Type B pancreatic cell (in vitro differentiated cells): Measurements from ENCODE around the gene HLA-E. TPM values are rescaled to one million over a fixed set of nuclear protein-coding genes. Genes with fewer than 3 reads are reported as not detected.

Source experiments
- DNase-seq: peaks from one replicate; pipeline ENCODE4 v3.0.0; 2021; ENCODE audit warnings: mixed read lengths; ENCODE audit not compliant: unreplicated experiment; ENCODE audit errors: extremely low spot score
- H3K27ac Mint-ChIP-seq: 2 replicates; pipeline ENCODE4 v1.8.0; 2021; ENCODE audit warnings: mild to moderate bottlenecking, mixed read lengths
- H3K27me3 Mint-ChIP-seq: 2 replicates; pipeline ENCODE4 v1.8.0; 2021; ENCODE audit warnings: mixed read lengths
- H3K36me3 Mint-ChIP-seq: 2 replicates; pipeline ENCODE4 v1.8.0; 2021; ENCODE audit warnings: mixed read lengths
- H3K4me1 Mint-ChIP-seq: one replicate; pipeline ENCODE4 v1.8.0; 2021; ENCODE audit warnings: mixed read lengths; ENCODE audit not compliant: unreplicated experiment
- H3K4me3 Mint-ChIP-seq: 2 replicates; pipeline ENCODE4 v1.8.0; 2021; ENCODE audit warnings: mild to moderate bottlenecking, mixed read lengths
- H3K9me3 Mint-ChIP-seq: 2 replicates; pipeline ENCODE4 v1.8.0; 2021; ENCODE audit warnings: mixed read lengths
- total RNA-seq: library from RNA; stranded (reverse); gene quantifications from 2 replicates; pipeline ENCODE4 v1.2.1, GENCODE V29; 2021; ENCODE audit warnings: low replicate concordance
- TF ChIP-seq, protein P1 (sequence below): fragments of 200-600 bp; sonication (generic); conservative IDR thresholded peaks from 2 replicates; pipeline ENCODE4 v1.5.0; 2021; ENCODE audit warnings: antibody characterized with exemption, mild to moderate bottlenecking

Gene HLA-E
- total RNA-seq, 1 donor from 2014 or later, result 50.8 TPM

- Mint-ChIP-seq H3K4me1 (no peaks in the 10 kb centered on the region), H3K27ac (no peak overlapping the region)
Measured at GRCh38 chr6:30459145-30459544, 30.2 kb upstream of the HLA-E start.

DNA sequence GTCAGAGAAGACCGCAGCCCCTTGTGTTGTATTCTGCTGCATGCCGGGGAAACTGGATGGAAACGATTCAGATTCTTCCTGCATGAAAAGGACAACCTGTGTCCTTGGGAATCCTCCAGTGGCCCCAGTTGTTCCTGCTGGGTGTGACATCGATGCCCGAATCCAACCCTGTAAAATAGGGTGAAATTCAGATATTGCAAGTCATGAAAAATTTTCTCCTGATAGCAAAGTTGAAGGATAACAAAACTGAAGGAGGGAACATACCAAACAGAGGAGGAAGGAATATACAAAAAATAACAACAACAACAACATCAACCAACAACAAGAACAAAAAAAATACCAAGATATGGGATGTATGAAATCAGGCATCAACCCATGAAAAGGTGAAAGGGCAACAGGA is 28.3 kb upstream of the HLA-E start:
- Mint-ChIP-seq H3K27ac (no peak overlapping the region), H3K9me3 (no peaks in the 10 kb centered on the region), H3K4me3 (no peak overlapping the region), H3K4me1 (no peaks in the 10 kb centered on the region), H3K27me3 (peaks cover 94% of the 10 kb centered on the region), H3K36me3 (no peaks in the 10 kb centered on the region)
- DNase-seq, result no peak
- TF ChIP-seq, protein P1, sequence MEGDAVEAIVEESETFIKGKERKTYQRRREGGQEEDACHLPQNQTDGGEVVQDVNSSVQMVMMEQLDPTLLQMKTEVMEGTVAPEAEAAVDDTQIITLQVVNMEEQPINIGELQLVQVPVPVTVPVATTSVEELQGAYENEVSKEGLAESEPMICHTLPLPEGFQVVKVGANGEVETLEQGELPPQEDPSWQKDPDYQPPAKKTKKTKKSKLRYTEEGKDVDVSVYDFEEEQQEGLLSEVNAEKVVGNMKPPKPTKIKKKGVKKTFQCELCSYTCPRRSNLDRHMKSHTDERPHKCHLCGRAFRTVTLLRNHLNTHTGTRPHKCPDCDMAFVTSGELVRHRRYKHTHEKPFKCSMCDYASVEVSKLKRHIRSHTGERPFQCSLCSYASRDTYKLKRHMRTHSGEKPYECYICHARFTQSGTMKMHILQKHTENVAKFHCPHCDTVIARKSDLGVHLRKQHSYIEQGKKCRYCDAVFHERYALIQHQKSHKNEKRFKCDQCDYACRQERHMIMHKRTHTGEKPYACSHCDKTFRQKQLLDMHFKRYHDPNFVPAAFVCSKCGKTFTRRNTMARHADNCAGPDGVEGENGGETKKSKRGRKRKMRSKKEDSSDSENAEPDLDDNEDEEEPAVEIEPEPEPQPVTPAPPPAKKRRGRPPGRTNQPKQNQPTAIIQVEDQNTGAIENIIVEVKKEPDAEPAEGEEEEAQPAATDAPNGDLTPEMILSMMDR, result no peak

More at GRCh38 chr6:30459145-30459544, 30.2 kb upstream of the HLA-E start:
- TF ChIP-seq, protein P1, result no peak
- Mint-ChIP-seq H3K4me3 (no peak overlapping the region), H3K36me3 (no peaks in the 10 kb centered on the region), H3K27me3 (peaks cover 94% of the 10 kb centered on the region), H3K9me3 (no peaks in the 10 kb centered on the region)
- no peak for DNase-seq

DNA sequence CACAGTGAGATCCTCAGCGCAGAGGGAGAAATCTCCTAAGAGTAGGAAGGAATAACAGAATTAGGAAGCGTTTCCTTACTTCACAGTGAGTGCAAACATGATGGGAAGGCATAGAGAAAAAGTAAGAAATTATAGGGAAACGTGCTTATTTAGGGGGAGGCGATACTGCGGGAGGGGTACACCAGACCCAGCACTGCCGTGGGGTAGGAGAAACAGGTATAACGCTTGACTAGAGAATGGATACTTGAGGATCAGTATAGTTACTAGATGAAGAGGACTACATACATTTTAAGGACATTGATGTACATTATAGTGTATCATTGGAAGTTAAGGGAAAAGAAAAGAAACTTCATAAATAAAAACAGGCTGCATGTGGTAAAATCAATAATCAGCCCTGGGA is 26.8 kb upstream of the HLA-E start:
- Mint-ChIP-seq H3K27ac (no peak overlapping the region), H3K9me3 (no peaks in the 10 kb centered on the region), H3K36me3 (no peaks in the 10 kb centered on the region), H3K4me3 (no peak overlapping the region), H3K4me1 (no peaks in the 10 kb centered on the region), H3K27me3 (peaks cover 97% of the 10 kb centered on the region)
- DNase-seq, result no peak
- TF ChIP-seq, protein P1, result no peak

GRCh38 chr6:30463242-30463641 is 26.1 kb upstream of the HLA-E start:
- Mint-ChIP-seq H3K9me3 (no peaks in the 10 kb centered on the region), H3K4me3 (no peak overlapping the region), H3K36me3 (no peaks in the 10 kb centered on the region), H3K27ac (no peak overlapping the region), H3K27me3 (peaks cover 95% of the 10 kb centered on the region), H3K4me1 (no peaks in the 10 kb centered on the region)
- TF ChIP-seq, protein P1, result no peak
- no peak for DNase-seq

DNA sequence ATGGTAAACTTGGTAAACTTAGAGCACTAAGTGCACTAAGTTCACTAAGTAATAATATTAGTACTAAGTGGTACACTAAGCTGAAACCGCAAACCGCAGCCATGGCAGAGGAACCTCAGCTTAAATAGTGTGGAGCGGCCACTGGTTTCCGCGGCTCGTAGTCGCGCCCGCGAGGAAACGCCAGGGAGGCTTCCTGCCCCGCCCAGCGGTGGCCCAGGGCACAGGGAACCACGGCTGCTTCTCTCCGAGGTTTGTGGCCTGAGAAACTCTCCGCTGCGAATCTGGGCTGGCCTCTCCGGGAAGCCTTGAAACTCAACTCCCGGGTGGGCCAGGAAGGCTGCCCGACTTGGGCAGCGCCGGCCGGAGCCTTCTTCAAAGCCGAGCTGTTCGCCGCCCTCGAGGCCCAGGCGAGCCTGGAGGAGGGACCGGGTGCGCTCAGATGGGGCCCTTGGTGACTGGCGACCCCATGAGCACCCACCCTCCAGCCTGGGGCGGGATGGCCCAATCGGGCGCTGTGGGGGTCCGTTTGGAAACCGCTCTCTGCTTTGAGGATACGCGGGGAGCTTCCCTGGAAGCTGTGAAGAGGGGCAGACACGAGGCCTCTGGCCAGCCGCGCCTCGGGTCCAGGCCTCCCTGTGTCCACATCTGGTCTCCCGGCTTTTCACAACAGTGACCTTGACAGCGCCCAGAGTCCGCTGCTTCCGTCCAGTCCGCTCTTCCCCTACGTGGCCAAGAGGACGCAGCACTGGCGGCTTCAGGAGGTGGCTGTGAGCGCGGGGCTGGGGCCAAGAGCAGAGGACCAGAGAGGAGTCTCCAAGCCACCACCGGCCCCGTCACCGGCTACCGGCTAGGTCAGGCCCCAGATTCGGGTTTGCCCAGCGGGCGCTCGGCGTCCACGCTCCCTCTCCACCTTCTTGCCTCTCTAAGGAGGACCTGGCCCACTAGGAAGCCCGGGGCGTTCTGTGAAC is 25.4 kb upstream of the HLA-E start:
- H3K27ac Mint-ChIP-seq, result no peak overlapping the region
- no peaks in the 10 kb centered on the region for H3K36me3 Mint-ChIP-seq
- no peaks in the 10 kb centered on the region for H3K4me1 Mint-ChIP-seq
- DNase-seq, result no peak
- no peak overlapping the region for H3K4me3 Mint-ChIP-seq
- TF ChIP-seq, protein P1, result no peak
- H3K9me3 Mint-ChIP-seq, result no peaks in the 10 kb centered on the region
- peaks cover 94% of the 10 kb centered on the region for H3K27me3 Mint-ChIP-seq
